GM21526 (cell line): ENCODE measurements around the gene CRACDL.

ENCODE experiments used
- ATAC-seq: cut with Tn5 transposase; IDR thresholded peaks from one replicate; pipeline ENCODE4 v1.9.1; 2021; ENCODE audit warnings: moderate library complexity; ENCODE audit not compliant: unreplicated experiment, low FRiP score

CRACDL gene

DNA sequence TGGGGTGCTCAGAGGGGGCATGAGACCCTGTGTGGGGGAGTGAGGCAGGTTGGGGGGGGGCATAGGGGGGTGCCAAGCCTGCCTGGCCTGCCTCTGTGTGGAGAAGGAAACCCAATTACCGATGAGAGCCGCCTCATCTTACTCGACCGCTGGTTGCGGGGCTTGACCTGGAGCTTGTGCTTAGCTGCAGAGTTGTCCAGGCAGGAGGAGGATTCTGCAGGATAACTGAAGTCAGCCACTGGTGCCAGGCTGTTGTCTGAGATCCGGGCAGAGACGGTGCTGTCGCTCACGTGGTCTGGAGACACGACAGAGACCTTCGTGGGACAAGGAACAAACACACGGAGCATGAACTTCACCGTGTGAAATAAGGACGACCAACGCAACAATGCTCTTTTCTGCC, 109.2 kb downstream of the CRACDL start:
- ATAC-seq, result no peak

GRCh38 chr2:98825858-98826257, 110.2 kb downstream of the CRACDL start:
- no peak for ATAC-seq

DNA sequence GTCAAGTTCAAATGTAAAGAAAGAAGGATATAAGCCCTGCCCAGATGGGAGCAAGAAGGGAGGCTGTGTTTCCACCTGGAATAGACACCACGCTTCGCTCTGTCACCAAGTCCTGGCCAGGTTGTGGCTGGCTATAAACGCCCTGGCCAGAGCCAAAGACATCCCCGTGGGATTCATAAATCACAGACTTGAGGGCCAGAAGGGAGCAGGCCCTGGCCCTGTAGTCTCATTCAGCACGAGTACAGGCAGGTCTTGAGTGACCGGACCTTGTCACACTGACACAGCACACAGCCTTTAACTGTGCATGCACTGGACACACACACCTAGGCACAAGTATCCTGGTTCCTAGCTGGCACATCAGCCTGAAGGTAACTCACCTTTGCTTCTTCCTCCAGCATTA, 110.6 kb downstream of the CRACDL start:
- no peak for ATAC-seq

GRCh38 chr2:98825020-98825350, 111.0 kb downstream of the CRACDL start:
- no peak for ATAC-seq

GRCh38 chr2:98824256-98825019, 111.6 kb downstream of the CRACDL start:
- ATAC-seq, result no peak

DNA sequence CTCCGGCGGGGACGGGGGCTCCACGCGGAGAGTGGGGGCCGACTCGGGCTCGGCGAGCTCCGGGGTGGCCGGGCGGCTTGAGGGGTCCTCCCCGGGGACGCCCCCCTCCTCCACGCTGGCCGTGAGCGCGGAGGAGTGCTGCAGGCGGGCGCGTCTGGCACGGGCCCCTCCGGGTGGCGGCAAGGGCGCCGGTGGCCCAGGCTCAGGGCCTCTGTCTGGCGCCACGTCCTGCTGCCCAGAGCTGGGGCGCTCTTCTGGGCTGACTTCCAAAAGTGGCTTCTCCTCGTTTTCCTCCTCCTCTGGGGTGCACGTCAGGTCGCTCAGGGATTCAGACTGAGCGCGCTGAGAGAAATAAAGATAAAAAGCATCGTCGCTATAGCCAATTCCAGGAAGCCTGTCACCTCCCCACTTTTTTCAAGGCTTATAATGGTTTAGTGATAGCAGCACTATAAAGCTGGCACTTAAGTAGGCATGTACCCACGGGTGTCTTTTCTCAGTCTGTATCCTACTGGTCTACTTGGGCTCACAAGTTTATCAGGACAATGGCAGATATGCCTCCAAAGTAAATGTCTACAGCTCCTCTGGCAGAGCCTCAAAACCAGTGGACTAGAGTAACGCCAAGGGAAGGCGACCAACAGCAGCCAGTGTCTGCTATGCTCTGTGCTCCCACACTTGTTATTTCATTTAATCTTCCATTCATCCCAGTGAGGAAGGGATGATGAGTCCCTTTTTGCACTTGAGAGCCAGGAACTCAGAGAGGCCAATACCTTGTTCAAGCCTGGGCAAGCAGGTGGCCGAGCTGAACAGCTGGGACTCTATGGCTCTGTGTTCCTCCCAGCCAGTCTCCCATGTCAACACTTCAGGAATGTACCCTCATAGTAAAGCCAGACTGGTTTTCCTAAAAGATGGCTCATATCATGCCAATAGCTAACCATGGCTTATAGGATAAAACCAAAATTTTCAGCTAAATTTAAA, 112.5 kb downstream of the CRACDL start:
- no peak for ATAC-seq

DNA sequence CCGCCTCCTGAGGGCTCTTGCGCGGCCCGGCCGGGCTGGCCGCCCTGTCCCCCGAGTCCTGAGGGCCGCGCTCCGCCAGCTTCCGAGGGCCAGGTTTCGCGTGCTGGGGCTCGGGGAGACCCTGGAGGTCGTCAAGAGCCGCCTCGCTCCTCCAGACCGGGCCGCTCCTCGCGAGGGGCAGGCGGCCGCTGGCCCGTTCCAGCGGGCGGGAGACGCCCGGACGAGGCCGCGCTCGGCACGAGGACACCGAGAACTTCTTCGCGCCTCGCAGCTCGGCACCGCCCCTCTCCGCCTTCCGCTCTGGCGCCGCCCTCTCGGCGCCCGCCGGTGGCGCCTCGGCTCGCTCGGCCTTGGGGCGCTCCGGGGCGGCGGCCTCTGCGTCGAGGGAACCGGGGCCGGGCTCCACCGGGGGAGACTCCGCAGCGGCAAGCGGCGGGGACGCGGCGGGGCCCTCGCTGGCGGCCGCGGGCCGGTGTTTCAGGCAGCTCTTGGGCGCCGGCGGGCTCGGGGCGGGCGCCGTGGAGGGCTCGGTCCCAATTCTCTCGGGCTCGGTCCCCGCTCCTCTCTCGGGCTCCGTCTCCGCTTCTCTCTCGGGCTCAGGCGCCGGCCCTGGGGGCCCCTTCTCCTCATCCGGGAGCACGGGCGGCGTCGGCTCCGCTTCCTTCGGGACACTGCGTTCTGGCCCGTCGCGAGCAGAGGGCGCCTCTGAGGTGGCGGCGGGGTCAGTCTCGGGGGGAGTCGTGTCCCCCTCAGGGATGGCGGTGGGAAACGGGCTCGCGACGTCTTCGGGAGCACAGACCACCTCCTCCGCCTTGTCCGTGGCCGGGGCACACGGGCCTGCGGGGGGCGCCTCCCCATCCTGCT, 113.5 kb downstream of the CRACDL start:
- no peak for ATAC-seq

DNA sequence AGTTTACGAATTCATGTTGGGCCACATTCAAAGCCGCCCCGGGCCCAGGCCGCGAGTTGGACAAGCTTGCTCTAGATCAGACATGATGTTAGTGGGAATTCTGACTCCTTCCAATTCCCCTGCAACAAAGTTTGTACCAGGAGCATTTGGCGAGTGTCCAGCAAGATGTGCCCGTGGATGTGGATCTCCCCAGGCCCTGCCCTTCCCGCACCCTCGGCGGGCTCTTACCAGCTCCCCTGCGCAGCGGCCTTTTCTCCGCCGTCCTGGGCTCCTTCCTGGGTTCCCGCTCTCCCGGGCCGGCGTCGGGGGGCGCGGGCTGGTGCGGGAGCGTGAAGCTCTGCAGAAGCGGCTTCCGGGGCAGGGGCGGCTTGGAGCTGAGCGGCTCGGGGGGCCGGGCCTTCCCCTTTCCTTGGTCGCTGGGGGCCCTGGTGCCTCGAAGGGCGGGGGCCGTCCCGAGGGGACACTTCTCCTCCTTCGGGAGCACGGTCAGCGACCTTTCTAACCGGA, 114.3 kb downstream of the CRACDL start:
- ATAC-seq, result no peak

- no peak for ATAC-seq
Measured at GRCh38 chr2:98819231-98819766, 116.7 kb downstream of the CRACDL start.

DNA sequence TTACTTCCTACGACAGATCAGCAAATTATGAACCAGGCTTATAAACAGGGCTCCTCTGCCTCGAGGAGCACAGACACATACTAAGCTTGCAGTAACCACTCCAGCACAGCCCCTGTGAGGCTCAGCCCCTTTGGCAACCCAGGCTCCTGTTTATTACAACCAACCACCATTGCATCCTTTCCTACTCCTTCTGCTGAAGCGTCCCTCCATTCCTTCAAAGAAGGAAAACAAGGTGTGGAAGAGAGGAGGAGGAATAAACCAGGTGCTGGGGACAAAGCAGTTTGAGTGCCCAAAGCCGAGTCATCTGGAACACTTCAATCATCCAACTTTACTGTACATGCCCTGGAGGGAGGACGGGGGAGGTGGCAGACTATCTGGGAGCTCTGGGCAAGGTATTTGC, 117.9 kb downstream of the CRACDL start:
- ATAC-seq, result no peak

DNA sequence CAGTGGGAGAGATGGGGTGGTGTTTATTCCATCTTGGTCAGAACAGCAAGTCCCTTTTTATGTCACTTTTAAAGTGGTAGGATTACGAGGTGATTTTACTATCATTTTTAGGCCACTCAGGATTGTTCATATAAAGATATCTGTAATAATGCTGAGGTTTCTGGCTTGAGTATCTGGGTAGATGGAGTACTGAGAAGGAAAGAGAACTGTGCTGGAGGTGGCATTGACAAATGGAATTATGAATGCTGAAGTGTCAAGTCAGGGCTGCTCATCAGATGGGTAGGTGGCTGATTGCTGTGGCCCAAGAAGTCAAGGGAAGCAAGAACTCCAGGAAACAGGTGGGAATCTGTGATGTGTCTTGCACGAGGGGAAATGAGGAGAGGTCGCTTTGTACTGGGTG, 119.7 kb downstream of the CRACDL start:
- no peak for ATAC-seq

DNA sequence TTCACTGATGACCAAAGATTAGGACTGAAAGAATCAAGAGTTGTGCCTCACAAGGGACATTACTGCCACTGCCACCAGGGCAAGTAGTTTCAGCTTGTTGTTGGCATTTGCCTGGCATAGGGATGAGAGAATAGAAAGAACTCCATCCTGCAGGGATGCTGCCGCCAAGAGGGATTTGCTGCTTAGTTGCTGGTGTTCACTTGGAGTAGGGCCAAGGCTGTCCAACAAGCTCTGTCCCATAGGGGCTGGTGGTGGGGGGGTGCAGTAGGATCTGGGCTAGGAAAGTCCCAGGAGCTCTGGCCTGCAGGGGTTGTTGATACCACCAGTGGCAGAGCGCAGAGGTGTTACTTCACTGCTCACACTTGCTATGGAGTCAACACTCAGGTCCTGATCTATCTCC, 120.2 kb downstream of the CRACDL start:
- no peak for ATAC-seq

DNA sequence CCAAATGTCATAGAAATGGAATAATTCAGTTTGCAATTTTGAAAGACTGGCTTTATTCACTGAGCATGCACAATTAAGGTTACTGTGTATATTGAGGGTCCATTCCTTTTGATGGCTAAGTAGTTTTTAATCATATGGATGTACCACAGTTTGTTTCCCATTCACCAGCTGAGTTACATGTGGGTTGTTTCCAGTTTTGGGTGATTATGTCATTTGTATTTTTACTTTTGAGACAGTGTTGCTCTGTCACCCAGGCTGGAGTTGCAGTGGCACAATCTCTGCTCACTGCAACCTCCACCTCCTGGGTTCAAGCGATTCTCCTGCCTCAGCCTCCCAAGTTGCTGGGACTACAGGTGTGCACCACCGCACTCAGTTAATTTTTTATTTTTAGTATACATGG, 124.3 kb downstream of the CRACDL start:
- ATAC-seq, result no peak

- ATAC-seq, result no peak
Measured at GRCh38 chr2:98810588-98810928, 125.5 kb downstream of the CRACDL start.

- no peak for ATAC-seq
Measured at GRCh38 chr2:98809878-98810587, 126.0 kb downstream of the CRACDL start.

DNA sequence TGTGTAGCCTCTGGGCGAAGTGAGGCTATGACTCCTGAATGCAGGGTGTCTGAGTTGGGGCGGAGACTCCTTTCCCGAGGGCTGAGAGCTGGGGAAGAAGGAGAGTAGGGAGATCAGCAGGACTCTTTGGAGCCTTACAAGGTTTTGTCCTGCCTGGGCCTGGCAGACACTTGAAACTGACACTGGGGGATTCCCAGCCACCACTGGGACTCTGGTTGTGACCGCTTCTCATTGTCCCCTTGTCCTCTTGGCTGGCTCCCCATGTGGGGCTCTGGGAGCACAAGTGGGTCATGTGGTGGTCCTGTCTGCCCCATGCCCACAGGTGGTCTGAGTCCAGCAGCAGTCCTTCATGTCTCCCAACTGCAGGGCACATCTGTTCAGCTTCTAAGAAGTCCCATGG, 126.9 kb downstream of the CRACDL start:
- no peak for ATAC-seq

DNA sequence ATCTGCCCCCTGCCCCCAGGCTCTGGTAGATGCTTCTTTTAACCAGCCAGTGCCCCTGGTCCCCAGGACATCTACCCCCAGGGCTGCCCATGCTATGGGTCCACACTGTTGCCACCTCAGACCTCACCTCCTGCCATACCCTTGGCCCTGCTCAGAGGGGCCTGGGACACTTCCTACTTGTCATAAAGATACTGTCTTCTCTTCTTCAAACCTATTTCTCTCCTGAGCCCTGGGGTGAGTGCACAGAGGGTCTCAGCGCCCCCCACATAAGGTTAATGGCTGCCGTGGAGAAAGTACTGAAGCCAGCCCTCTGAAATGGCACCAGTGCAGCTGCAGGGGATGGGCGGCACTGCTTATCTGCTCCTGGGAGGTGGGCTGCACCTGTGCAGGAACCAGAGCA, 127.5 kb downstream of the CRACDL start:
- no peak for ATAC-seq

DNA sequence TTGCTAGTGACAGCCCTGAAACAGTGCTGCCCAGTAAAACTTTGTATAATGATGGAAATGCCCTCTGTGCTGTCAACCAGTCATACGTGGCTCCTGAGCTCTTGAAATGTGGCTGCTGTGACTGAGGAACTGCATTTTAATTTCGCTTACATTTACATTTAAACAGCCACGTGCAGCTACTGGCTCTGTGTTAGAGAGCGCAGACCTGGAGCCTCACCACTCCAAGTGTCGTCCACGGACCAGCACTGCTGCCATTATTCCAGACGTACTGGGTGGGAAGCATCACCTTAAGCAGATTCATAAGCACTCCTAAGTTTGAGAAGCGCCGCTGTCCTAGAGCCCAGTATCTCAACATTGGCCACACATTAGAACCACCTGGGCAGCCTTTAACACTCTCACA, 128.1 kb downstream of the CRACDL start:
- ATAC-seq, result no peak

- ATAC-seq, result no peak
Measured at GRCh38 chr2:98807221-98807620, 128.8 kb downstream of the CRACDL start.

GRCh38 chr2:98806236-98806697, 129.8 kb downstream of the CRACDL start:
- no peak for ATAC-seq
